Muscle layer of duodenum (tissue), 2 donors: ENCODE data around the gene CDC26.

Experiments used
- H3K27ac ChIP-seq: one replicate; pipeline ENCODE4 v1.7.0; 2013; ENCODE audit warnings: mild to moderate bottlenecking, low read length
- H3K27me3 ChIP-seq: one replicate; pipeline ENCODE4 v1.7.0; 2013; ENCODE audit warnings: low read depth, mild to moderate bottlenecking, control low read depth, low read length
- H3K36me3 ChIP-seq, 2 donors: one replicate each; pipeline ENCODE4 v1.7.0; 2013; ENCODE audit warnings: low read length in 2 of 2, control low read depth in 1 of 2, mild to moderate bottlenecking in 1 of 2; ENCODE audit not compliant: insufficient read depth in 2 of 2, control insufficient read depth in 1 of 2
- H3K4me1 ChIP-seq, 2 donors: one replicate each; pipeline ENCODE4 v1.7.0; 2013; ENCODE audit warnings: low read length in 2 of 2, mild to moderate bottlenecking in 2 of 2, control low read depth in 1 of 2, moderate library complexity in 1 of 2; ENCODE audit not compliant: insufficient read depth in 2 of 2, control insufficient read depth in 1 of 2
- H3K4me3 ChIP-seq, 2 donors: one replicate each; pipeline ENCODE4 v1.7.0; 2013; ENCODE audit warnings: low read length in 2 of 2, low read depth in 1 of 2, mild to moderate bottlenecking in 1 of 2
- H3K9me3 ChIP-seq, 2 donors: one replicate each; pipeline ENCODE4 v1.7.0; 2013; ENCODE audit warnings: low read length in 2 of 2, control low read depth in 1 of 2, mild to moderate bottlenecking in 1 of 2; ENCODE audit not compliant: control insufficient read depth in 1 of 2
- donor health status: healthy.

The CDC26 gene

DNA sequence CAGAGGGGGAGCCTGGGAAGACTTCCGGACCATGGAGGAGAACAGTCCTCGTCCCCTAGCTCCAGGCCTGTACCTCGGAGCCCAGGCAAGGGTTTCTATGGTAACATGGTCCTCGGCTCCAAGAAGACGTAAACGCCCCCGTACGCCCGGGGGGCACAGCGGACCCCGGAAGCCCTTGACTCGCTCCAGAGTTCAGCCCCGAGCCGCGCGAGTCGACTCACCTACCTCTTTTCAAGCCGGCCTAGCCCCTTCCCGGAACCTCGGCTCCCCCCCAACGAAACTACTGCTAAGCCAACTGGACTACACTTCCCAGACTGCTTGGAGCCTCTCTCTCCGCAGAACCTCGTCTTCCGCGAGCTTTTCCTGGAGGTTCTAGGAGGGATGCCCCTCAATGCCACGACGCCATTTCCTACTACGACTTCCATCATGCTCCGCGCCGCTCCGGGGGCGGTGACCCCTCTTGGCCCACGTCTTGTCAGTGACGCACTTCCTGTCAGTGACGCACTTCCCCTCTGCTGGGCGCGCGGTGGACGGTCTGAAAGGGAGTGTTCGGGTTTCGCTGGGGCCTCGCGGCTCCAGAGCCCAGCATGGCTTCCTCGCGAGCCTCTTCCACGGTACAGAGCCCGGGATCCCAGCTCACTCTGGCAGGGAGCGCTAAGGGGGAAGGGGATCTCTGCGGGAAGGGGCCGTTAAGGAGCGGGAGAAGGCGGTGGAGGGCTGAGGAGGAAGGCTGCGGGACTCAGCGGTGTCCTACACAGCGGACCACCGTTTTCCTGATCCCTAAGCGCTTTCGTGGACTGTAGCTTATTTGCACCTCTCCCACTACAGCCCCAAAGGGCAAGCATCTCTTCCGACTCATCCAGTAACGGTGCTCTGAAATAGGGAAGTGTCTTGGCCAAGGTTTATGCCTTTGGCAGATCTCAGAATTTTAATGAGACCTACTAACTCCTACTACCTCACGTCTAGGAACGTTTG lies at the start of gene CDC26, which contains the start of gene PRPF4:
Gene CDC26, minus strand, starts transcription at position 416 of the 975 bp plus-strand sequence. CDS start 3,065 bp downstream, outside the sequence.
Gene PRPF4, plus strand, starts transcription at position 502 of the 975 bp plus-strand sequence. Its CDS starts 86 bp downstream, at position 588.
- H3K27ac ChIP-seq = peak within 1 kb of the TSS; percentile 98
- peak within 1 kb of the TSS; percentile 79 to 100 for H3K4me3 ChIP-seq
- no peaks in the 10 kb centered on the region for H3K27me3 ChIP-seq
- H3K36me3 ChIP-seq = peaks cover 34 to 35% of the 10 kb centered on the region in 2 donors
- H3K9me3 ChIP-seq = no peaks in the 10 kb centered on the region
- peaks cover 9 to 20% of the 10 kb centered on the region in 2 donors for H3K4me1 ChIP-seq

DNA sequence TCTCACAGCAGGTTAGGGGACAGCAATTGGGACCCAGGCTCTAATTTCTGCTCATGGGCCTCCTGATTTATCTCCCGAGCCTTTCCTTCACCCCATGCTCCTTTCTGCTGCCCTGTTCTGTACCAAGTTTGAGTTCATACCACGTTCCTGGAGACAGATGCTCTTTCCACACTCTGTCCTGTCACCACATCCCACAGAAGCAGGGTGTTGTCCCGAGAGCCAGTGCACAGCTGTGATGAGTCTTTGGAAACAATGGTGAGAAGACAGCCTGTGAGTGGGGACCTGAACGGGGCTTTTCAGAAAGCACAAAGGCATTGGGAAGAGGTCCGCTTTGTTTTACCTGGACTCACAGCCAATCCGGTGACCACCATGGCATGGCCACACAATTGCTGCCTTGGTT lies 47.3 kb upstream of the CDC26 start:
- H3K36me3 ChIP-seq = peaks cover 4 to 25% of the 10 kb centered on the region in 2 donors
- H3K27ac ChIP-seq = no peak overlapping the region

DNA sequence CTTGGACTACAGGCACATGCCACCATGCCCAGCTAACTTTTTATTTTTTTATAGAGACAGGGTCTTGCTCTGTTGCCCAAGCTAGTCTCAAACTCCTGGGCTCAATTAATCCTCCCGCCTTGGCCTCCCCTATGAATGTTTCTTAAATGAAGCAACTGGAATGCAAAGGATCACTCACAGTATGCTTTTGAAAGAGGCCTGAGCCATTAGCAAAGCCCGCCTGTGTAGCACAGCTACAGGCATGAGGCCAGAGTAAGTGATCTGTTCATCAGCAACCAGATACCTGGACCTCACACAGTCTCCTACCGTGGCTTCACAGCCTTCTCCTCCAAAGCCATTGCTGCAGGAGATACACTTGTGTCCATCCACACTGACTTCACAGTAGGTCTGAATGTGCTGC lies 44.7 kb upstream of the CDC26 start:
- H3K4me1 ChIP-seq = no peaks in the 10 kb centered on the region
- peaks cover 4 to 25% of the 10 kb centered on the region in 2 donors for H3K36me3 ChIP-seq
- no peaks in the 10 kb centered on the region for H3K27me3 ChIP-seq
- no peak overlapping the region for H3K4me3 ChIP-seq
- no peaks in the 10 kb centered on the region for H3K9me3 ChIP-seq
- H3K27ac ChIP-seq = no peak overlapping the region

More for the DNA sequence above, 47.3 kb upstream of the CDC26 start:
- Histone ChIP-seq H3K4me1 (no peaks in the 10 kb centered on the region), H3K4me3 (no peak overlapping the region), H3K27me3 (no peaks in the 10 kb centered on the region), H3K9me3 (no peaks in the 10 kb centered on the region)

DNA sequence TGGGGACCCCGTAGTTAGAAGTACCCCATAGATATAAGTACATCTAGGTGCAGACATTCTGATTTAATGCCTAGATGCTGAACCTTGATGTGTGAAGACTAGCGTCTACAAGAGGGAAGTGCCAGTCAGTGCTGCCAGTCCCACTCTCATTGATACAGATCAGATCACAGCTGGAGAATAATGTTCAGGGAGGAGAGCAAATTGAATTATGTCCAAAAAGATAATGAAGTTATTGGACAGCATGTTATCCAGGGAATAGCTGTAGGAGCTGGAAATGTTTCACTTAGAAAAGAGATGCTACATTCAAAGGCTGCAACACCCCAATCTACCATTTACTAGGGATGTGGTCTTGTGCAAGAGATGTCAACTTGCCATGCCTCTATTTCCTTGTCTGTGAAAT lies 43.7 kb upstream of the CDC26 start:
- Histone ChIP-seq H3K4me3 (no peak overlapping the region), H3K27me3 (no peaks in the 10 kb centered on the region), H3K36me3 (peaks cover 4 to 25% of the 10 kb centered on the region in 2 donors), H3K27ac (no peak overlapping the region), H3K9me3 (no peaks in the 10 kb centered on the region), H3K4me1 (no peaks in the 10 kb centered on the region)

DNA sequence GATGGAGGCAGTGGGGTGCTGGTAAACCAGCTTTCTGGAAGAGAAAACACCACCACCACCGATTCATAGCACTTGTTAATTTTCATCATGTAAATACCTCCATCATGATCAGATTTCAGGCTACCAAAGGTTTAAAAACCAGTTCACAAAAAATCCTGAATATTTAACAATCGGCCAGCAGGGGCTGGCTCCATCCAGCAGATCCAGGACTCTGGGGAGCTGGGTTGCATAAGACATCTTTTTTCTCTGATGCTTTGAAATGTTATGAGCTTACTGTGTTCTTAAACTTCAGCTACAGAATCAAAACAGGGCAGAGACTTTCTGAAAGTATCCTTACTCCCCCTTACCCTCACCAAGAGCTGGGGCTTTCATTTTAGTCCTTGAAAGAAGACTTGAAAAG lies 42.4 kb upstream of the CDC26 start:
- peaks cover 4 to 25% of the 10 kb centered on the region in 2 donors for H3K36me3 ChIP-seq
- H3K4me1 ChIP-seq = no peaks in the 10 kb centered on the region
- H3K4me3 ChIP-seq = no peak overlapping the region
- no peaks in the 10 kb centered on the region for H3K9me3 ChIP-seq
- no peak overlapping the region for H3K27ac ChIP-seq
- H3K27me3 ChIP-seq = no peaks in the 10 kb centered on the region

DNA sequence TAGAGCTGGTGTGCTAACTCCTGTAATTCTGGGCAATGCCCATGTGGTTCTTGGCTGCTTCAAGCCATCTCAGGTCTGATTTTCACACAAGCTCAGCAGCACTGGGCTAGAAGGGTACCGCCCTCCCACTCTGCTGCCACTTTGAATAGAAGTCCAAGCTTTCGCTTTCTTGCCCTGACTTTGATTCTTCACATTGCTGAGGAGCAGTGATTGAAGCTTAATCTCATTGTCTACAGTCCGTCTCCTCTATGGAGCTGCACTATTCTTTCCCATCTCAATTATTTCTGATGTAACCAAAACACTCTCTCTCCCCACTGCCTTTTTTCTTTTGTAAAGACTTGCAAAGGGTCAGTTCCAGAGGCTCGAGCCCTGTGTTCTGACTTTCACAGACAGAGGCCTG lies 40.7 kb upstream of the CDC26 start:
- Histone ChIP-seq H3K9me3 (no peaks in the 10 kb centered on the region), H3K36me3 (peaks cover 4 to 19% of the 10 kb centered on the region in 2 donors), H3K4me3 (no peak overlapping the region), H3K27ac (no peak overlapping the region), H3K27me3 (no peaks in the 10 kb centered on the region), H3K4me1 (no peaks in the 10 kb centered on the region)

DNA sequence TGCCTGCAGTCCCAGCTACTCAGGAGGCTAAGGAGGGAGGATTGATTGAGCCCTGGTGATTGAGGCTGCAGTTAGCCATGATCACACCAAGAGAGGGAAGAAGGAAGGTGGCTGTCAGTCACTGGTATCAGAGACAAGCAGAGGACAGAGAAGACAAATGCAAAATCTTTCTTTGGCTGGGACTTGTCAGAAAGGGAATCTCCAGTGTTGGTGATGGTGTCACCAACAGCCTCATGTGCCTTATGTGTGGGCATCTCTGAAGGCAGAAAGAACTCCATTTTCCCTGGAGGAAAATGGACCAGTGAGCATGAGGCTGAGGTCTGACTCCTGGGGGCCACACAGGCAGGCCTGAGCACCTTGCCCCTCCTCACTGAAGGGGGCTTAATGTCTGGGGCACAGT lies 39.9 kb upstream of the CDC26 start:
- Histone ChIP-seq H3K4me1 (no peaks in the 10 kb centered on the region), H3K36me3 (peaks cover 4 to 16% of the 10 kb centered on the region in 2 donors), H3K27me3 (no peaks in the 10 kb centered on the region), H3K4me3 (no peak overlapping the region), H3K9me3 (no peaks in the 10 kb centered on the region), H3K27ac (no peak overlapping the region)

DNA sequence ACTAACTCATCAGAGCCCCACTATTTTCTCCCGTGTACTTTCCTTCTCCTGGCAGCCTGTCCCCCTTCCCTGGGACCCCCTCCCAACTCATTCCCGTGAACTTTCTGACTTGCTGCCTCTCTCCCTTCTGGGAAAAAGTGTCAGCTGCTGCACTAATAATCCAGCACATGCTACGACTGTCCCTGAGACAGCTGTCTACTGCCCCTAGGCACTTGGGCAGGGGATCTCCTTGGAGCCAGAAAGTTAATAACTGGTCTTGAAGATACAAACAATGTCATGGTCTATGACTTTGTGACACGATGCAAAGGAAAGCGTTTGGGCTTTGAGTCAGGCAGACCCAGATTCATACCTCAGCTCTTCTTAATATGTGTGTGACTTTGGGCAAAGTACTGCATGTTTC lies 37.9 kb upstream of the CDC26 start:
- no peak overlapping the region for H3K27ac ChIP-seq
- H3K27me3 ChIP-seq = no peaks in the 10 kb centered on the region
- H3K9me3 ChIP-seq = no peaks in the 10 kb centered on the region
- H3K4me1 ChIP-seq = no peaks in the 10 kb centered on the region
- H3K4me3 ChIP-seq = no peak overlapping the region
- peaks cover 0 to 6% of the 10 kb centered on the region in 2 donors for H3K36me3 ChIP-seq

DNA sequence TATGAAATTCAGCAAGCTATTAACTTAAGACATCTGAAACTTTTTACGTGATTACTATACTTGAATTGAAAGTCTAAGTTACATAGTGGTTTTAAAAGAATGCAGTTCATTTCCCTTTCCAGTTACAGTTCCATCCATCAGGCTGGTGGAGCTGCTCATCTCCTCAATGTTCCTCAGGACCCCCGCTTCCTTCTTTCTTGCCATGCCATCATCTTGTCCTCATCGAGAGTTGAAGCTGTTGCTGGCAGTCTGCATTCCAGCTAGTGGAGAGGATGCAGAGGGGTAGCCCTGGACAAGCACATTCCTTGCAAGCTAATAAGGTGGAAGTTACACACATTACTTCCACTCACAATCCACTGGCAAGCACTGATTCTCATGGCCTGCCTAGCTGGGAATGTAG lies 36.6 kb upstream of the CDC26 start:
- H3K27ac ChIP-seq = no peak overlapping the region
- H3K4me1 ChIP-seq = no peaks in the 10 kb centered on the region
- no peak overlapping the region for H3K4me3 ChIP-seq
- no peaks in the 10 kb centered on the region for H3K36me3 ChIP-seq
- no peaks in the 10 kb centered on the region for H3K9me3 ChIP-seq
- no peaks in the 10 kb centered on the region for H3K27me3 ChIP-seq

DNA sequence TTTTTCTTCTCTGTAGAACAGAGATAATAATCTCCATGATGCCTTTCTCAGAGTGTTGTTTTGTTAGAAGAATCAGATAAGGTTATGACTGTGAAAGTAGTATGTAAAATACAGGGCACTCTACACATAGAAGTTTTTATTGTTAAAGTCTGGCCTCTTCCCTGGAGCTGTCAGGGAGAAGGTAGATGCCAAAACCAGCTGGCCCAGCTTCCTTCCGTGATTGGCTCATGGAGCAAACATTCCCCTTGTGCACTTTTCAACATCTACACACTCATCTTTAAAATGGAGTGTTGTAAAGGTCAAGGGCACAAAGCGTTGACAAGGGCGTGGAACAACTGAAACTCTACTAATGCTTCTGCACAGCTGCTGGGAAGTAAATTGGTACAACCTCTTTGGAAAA lies 35.2 kb upstream of the CDC26 start:
- H3K4me3 ChIP-seq = no peak overlapping the region
- H3K27ac ChIP-seq = no peak overlapping the region
- H3K36me3 ChIP-seq = no peaks in the 10 kb centered on the region
- H3K4me1 ChIP-seq = no peaks in the 10 kb centered on the region
- H3K9me3 ChIP-seq = no peaks in the 10 kb centered on the region
- no peaks in the 10 kb centered on the region for H3K27me3 ChIP-seq

DNA sequence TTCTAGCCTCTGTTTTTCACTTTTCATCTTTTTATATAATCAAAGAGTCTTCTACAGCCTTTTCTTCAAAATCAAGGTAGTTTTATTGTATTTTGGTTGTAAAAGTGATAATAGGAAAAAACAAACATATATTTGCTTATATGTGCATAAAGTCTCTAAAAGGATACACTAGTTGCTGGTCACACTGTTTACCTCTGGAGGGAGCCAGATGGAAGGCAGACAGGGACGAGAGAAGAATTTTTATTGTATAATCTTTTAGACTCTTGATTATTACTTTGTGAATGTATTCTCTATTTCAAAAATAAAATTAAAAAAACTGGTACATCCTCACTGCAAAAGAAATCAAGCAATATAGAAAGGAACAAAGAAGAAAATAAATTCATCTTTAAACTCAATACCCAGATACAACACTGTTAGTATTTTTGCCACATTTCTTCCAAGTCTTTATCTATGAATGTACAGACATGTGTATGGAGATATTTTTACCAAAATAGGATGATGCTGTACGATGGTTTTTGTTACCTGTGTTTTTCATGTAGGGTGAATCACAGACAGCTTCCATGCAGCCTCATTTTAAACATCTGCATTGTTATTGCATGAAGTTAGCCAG lies 33.9 kb upstream of the CDC26 start:
- Histone ChIP-seq H3K9me3 (no peaks in the 10 kb centered on the region), H3K4me1 (no peaks in the 10 kb centered on the region), H3K27ac (no peak overlapping the region), H3K4me3 (no peak overlapping the region), H3K27me3 (no peaks in the 10 kb centered on the region), H3K36me3 (no peaks in the 10 kb centered on the region)
